ENCODE measurements around the gene TBC1D22A.
"Not testable (repeated sequence)": the region's sequence is repeated elsewhere in the genome, so short reads cannot be mapped to it uniquely, and the experiment has no call there.

The TBC1D22A gene

DNA sequence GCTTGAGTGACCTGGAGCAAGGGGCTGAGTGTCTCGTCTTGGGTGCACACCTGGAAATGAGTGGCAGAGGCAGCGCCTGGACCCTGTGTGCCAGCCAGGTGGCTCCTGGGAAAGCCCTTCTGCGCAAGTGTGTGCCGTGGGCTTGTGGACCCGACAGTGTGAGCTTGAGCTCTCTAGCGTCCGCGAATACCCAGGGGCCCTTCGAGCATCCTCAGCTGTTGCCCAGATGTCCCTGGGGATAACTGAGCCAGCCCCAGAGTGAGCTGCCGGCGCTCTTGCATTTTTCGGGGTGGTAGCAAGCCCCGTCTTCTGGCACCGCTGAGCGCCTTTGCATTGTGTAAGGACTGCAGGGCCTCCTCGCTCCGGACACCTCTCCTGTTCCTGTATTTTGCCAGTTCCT is 399.2 kb downstream of the TBC1D22A start:
- H3K27ac ChIP-seq (ENCODE audit: insufficient read depth, low read length, poor library complexity, severe bottlenecking), result no peak overlapping the region
- H3K27me3 ChIP-seq (replicated peaks; ENCODE audit: control insufficient read depth, insufficient read depth, low read length, poor library complexity, severe bottlenecking), result no peaks in the 10 kb centered on the region
- no peaks in the 10 kb centered on the region for H3K4me1 ChIP-seq (ENCODE audit: control insufficient read depth, insufficient read depth, low read length, poor library complexity, severe bottlenecking)
- no peaks in the 10 kb centered on the region for H3K9me3 ChIP-seq (ENCODE audit: control insufficient read depth, low read length)
- H3K36me3 ChIP-seq (ENCODE audit: control insufficient read depth, insufficient read depth, low read length), result peaks cover 10% of the 10 kb centered on the region
- no peak overlapping the region for H3K4me3 ChIP-seq (ENCODE audit: insufficient read depth, low read depth, low read length, poor library complexity, severe bottlenecking)
- no peak for DNase-seq

DNA sequence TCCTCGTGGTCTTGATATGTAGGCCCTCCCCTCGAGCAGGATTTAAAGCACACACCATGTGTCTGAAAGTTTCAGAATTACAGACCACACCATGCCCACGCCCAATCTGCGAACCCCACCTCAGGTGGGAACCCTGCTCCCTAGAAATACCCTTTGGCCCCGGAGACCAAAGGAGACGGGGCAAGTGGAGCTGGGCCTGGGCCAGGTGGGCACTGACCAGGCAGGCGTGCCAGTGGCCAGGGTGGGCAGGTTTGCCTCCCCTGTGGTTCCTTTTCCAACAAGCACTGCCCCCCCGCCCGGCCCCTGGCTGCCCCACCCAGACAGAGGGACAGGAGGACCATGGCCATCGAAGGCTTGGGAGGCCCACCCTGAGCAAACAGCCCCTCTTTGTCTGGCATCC is 400.4 kb downstream of the TBC1D22A start:
- Histone ChIP-seq H3K4me1 (ENCODE audit: control insufficient read depth, insufficient read depth, low read length, poor library complexity, severe bottlenecking) (no peaks in the 10 kb centered on the region), H3K4me3 (ENCODE audit: insufficient read depth, low read depth, low read length, poor library complexity, severe bottlenecking) (no peak overlapping the region), H3K27ac (ENCODE audit: insufficient read depth, low read length, poor library complexity, severe bottlenecking) (no peak overlapping the region), H3K27me3 (replicated peaks; ENCODE audit: control insufficient read depth, insufficient read depth, low read length, poor library complexity, severe bottlenecking) (no peaks in the 10 kb centered on the region), H3K36me3 (ENCODE audit: control insufficient read depth, insufficient read depth, low read length) (peaks cover 16% of the 10 kb centered on the region), H3K9me3 (ENCODE audit: control insufficient read depth, low read length) (no peaks in the 10 kb centered on the region)
- no peak for DNase-seq

- Histone ChIP-seq H3K27me3 (replicated peaks; ENCODE audit: control insufficient read depth, insufficient read depth, low read length, poor library complexity, severe bottlenecking) (no peaks in the 10 kb centered on the region), H3K36me3 (ENCODE audit: control insufficient read depth, insufficient read depth, low read length) (peaks cover 16% of the 10 kb centered on the region), H3K9me3 (ENCODE audit: control insufficient read depth, low read length) (no peaks in the 10 kb centered on the region), H3K27ac (ENCODE audit: insufficient read depth, low read length, poor library complexity, severe bottlenecking) (no peak overlapping the region), H3K4me1 (ENCODE audit: control insufficient read depth, insufficient read depth, low read length, poor library complexity, severe bottlenecking) (no peaks in the 10 kb centered on the region), H3K4me3 (ENCODE audit: insufficient read depth, low read depth, low read length, poor library complexity, severe bottlenecking) (no peak overlapping the region)
- no peak for DNase-seq
These were observed 401.0 kb downstream of the TBC1D22A start for GRCh38 chr22:47163481-47163855.

DNA sequence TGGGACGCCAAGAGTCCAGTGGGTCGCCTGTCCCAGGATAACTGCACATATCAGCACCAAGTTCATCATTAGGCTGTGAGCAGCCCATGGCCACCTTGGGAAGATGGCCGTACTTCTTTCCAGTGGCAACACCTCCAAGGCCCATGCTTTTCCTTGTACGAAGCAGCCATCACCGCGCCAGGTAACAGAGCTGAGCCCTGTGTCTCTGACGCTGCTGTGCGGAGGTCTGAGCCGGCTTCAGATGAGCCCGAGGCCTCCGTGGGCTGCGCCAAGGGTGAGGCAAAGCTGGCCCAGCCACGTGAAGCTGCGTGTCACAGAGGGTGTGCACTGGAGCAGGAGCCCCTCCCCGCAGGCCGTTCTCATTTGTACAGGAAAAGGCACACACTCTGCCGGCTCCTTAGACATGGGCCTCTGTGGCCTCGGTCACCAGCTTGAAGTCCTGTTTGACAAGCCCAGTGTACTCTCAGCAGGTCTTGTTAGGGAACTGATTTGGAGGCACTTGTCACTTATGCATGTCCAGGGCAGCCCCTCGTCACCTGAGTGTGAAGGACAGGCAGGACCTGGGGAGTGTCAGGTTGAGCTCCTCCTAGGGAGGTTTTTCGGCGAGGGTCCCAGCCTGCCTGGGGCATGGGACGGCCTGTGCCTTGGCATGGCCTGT is 401.5 kb downstream of the TBC1D22A start:
- H3K4me3 ChIP-seq (ENCODE audit: insufficient read depth, low read depth, low read length, poor library complexity, severe bottlenecking), result no peak overlapping the region
- no peaks in the 10 kb centered on the region for H3K27me3 ChIP-seq (replicated peaks; ENCODE audit: control insufficient read depth, insufficient read depth, low read length, poor library complexity, severe bottlenecking)
- no peak overlapping the region for H3K27ac ChIP-seq (ENCODE audit: insufficient read depth, low read length, poor library complexity, severe bottlenecking)
- H3K36me3 ChIP-seq (ENCODE audit: control insufficient read depth, insufficient read depth, low read length), result peaks cover 16% of the 10 kb centered on the region
- DNase-seq, result no peak
- no peaks in the 10 kb centered on the region for H3K4me1 ChIP-seq (ENCODE audit: control insufficient read depth, insufficient read depth, low read length, poor library complexity, severe bottlenecking)
- H3K9me3 ChIP-seq (ENCODE audit: control insufficient read depth, low read length), result no peaks in the 10 kb centered on the region

GRCh38 chr22:47164514-47165337 is 402.3 kb downstream of the TBC1D22A start:
- no peak overlapping the region for H3K27ac ChIP-seq (ENCODE audit: insufficient read depth, low read length, poor library complexity, severe bottlenecking)
- no peak for DNase-seq
- H3K9me3 ChIP-seq (ENCODE audit: control insufficient read depth, low read length), result no peaks in the 10 kb centered on the region
- H3K4me1 ChIP-seq (ENCODE audit: control insufficient read depth, insufficient read depth, low read length, poor library complexity, severe bottlenecking), result no peaks in the 10 kb centered on the region
- no peaks in the 10 kb centered on the region for H3K27me3 ChIP-seq (replicated peaks; ENCODE audit: control insufficient read depth, insufficient read depth, low read length, poor library complexity, severe bottlenecking)
- H3K4me3 ChIP-seq (ENCODE audit: insufficient read depth, low read depth, low read length, poor library complexity, severe bottlenecking), result no peak overlapping the region
- H3K36me3 ChIP-seq (ENCODE audit: control insufficient read depth, insufficient read depth, low read length), result peaks cover 19% of the 10 kb centered on the region

DNA sequence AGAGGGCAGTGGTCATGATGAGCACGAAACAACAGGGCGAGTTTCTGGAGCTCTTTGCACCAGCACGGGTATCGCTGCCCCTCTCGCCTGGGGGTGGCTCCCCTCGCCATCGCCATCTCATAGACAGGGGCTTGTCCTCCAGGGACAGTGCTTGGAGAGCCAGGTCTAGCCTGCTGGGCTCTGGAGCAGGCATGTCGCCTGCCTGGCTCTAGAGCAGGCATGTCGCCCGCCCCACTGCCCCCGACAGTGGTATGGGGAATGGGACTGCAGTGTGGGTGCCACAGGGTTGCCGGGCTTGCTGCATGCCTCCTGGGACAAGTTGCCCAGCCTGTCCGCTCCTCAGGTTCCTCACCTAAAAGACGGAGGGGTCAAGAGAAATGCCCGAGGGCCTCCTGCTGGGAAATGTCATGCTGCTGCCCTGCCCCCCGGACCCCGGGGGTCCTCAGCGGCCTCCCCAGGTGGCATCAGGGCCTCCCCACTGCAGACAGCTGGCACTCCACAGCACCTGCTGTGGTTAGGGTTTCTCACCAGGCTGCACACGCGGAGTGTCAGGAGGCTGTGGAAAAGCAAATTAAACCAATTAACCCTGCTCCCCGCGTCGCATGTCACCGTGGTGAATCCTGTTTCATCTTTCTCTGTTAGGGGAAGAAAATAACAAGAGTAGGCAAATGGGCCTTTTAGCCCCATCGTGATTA is 403.0 kb downstream of the TBC1D22A start:
- no peak overlapping the region for H3K27ac ChIP-seq (ENCODE audit: insufficient read depth, low read length, poor library complexity, severe bottlenecking)
- no peaks in the 10 kb centered on the region for H3K27me3 ChIP-seq (replicated peaks; ENCODE audit: control insufficient read depth, insufficient read depth, low read length, poor library complexity, severe bottlenecking)
- no peaks in the 10 kb centered on the region for H3K4me1 ChIP-seq (ENCODE audit: control insufficient read depth, insufficient read depth, low read length, poor library complexity, severe bottlenecking)
- peaks cover 19% of the 10 kb centered on the region for H3K36me3 ChIP-seq (ENCODE audit: control insufficient read depth, insufficient read depth, low read length)
- no peak overlapping the region for H3K4me3 ChIP-seq (ENCODE audit: insufficient read depth, low read depth, low read length, poor library complexity, severe bottlenecking)
- no peaks in the 10 kb centered on the region for H3K9me3 ChIP-seq (ENCODE audit: control insufficient read depth, low read length)
- no peak for DNase-seq

- no peaks in the 10 kb centered on the region for H3K4me1 ChIP-seq (ENCODE audit: control insufficient read depth, insufficient read depth, low read length, poor library complexity, severe bottlenecking)
- H3K27me3 ChIP-seq (replicated peaks; ENCODE audit: control insufficient read depth, insufficient read depth, low read length, poor library complexity, severe bottlenecking), result no peaks in the 10 kb centered on the region
- H3K4me3 ChIP-seq (ENCODE audit: insufficient read depth, low read depth, low read length, poor library complexity, severe bottlenecking), result no peak overlapping the region
- H3K9me3 ChIP-seq (ENCODE audit: control insufficient read depth, low read length), result no peaks in the 10 kb centered on the region
- DNase-seq, result no peak
- peaks cover 19% of the 10 kb centered on the region for H3K36me3 ChIP-seq (ENCODE audit: control insufficient read depth, insufficient read depth, low read length)
- no peak overlapping the region for H3K27ac ChIP-seq (ENCODE audit: insufficient read depth, low read length, poor library complexity, severe bottlenecking)
These were observed 403.6 kb downstream of the TBC1D22A start for GRCh38 chr22:47166033-47166404.

DNA sequence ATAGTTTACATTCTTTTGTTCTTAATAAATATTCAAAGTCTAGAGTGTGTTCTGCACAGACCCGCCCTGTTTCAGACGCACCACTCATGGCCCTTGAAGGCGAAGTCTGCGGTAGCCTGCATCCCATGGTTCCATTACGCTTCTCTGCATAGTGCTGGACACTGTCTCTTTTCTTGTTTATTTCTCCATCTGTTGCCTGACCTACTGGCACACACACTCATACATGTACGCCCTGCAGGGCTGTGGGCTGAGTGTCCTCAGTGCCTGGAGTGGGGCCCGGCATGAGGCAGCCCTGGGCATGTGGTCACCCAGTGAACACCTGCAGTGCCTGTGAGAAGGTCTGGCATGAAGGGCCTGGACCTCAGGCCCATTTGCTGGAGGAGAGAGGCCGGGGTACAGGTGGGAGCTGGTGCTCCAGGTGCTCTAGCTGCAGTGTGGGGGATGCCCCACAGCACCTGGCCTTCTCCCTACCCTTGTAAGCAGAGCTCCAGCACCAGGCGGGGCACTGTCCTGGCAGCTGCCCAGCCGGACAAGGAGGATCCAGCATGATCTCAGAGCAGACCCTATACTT is 404.1 kb downstream of the TBC1D22A start:
- Histone ChIP-seq H3K4me3 (ENCODE audit: insufficient read depth, low read depth, low read length, poor library complexity, severe bottlenecking) (no peak overlapping the region), H3K4me1 (ENCODE audit: control insufficient read depth, insufficient read depth, low read length, poor library complexity, severe bottlenecking) (no peaks in the 10 kb centered on the region), H3K9me3 (ENCODE audit: control insufficient read depth, low read length) (no peaks in the 10 kb centered on the region), H3K27me3 (replicated peaks; ENCODE audit: control insufficient read depth, insufficient read depth, low read length, poor library complexity, severe bottlenecking) (no peaks in the 10 kb centered on the region), H3K36me3 (ENCODE audit: control insufficient read depth, insufficient read depth, low read length) (peaks cover 19% of the 10 kb centered on the region), H3K27ac (ENCODE audit: insufficient read depth, low read length, poor library complexity, severe bottlenecking) (no peak overlapping the region)
- no peak for DNase-seq

- DNase-seq, result no peak
- Histone ChIP-seq H3K4me3 (ENCODE audit: insufficient read depth, low read depth, low read length, poor library complexity, severe bottlenecking) (no peak overlapping the region), H3K27me3 (replicated peaks; ENCODE audit: control insufficient read depth, insufficient read depth, low read length, poor library complexity, severe bottlenecking) (no peaks in the 10 kb centered on the region)
These were observed 404.6 kb downstream of the TBC1D22A start for GRCh38 chr22:47167056-47167455.

GRCh38 chr22:47167921-47168320 is 405.5 kb downstream of the TBC1D22A start:
- H3K27ac ChIP-seq (ENCODE audit: insufficient read depth, low read length, poor library complexity, severe bottlenecking); H3K9me3 ChIP-seq (ENCODE audit: control insufficient read depth, low read length); H3K27me3 ChIP-seq (replicated peaks; ENCODE audit: control insufficient read depth, insufficient read depth, low read length, poor library complexity, severe bottlenecking); H3K4me3 ChIP-seq (ENCODE audit: insufficient read depth, low read depth, low read length, poor library complexity, severe bottlenecking); H3K4me1 ChIP-seq (ENCODE audit: control insufficient read depth, insufficient read depth, low read length, poor library complexity, severe bottlenecking); DNase-seq: not testable (repeated sequence)
- H3K36me3 ChIP-seq (ENCODE audit: control insufficient read depth, insufficient read depth, low read length), result peaks cover 19% of the 10 kb centered on the region

More at GRCh38 chr22:47167056-47167455, 404.6 kb downstream of the TBC1D22A start:
- no peaks in the 10 kb centered on the region for H3K9me3 ChIP-seq (ENCODE audit: control insufficient read depth, low read length)
- no peak overlapping the region for H3K27ac ChIP-seq (ENCODE audit: insufficient read depth, low read length, poor library complexity, severe bottlenecking)
- no peaks in the 10 kb centered on the region for H3K4me1 ChIP-seq (ENCODE audit: control insufficient read depth, insufficient read depth, low read length, poor library complexity, severe bottlenecking)
- peaks cover 19% of the 10 kb centered on the region for H3K36me3 ChIP-seq (ENCODE audit: control insufficient read depth, insufficient read depth, low read length)

Measured in effector memory CD4-positive, alpha-beta T cell (primary cell).